DOHH2 (cell line): ENCODE results near the gene RNU5B-1.
A peak's percentile ranks its signal among the peaks of the same experiment; 100 is the strongest.

Experiments
- H3F3A ChIP-seq: fragments of 200-600 bp; sonication (generic), shearing (Covaris generic); 2 replicates; pipeline ENCODE4 v1.6.0; 2016; ENCODE audit warnings: antibody characterized with exemption, mild to moderate bottlenecking; ENCODE audit not compliant: control insufficient read depth, insufficient read depth
- H3K27ac ChIP-seq: fragments of 200-600 bp; sonication (generic); 2 replicates; pipeline ENCODE4 v1.5.1; 2014; ENCODE audit warnings: low read depth, mild to moderate bottlenecking, low read length, moderate library complexity
- H3K27me3 ChIP-seq: fragments of 200-600 bp; sonication (generic); 2 replicates; pipeline ENCODE4 v1.6.1; 2014; ENCODE audit warnings: mild to moderate bottlenecking, low read length, mixed read lengths; ENCODE audit not compliant: control insufficient read depth
- H3K36me3 ChIP-seq: fragments of 200-600 bp; sonication (generic); 2 replicates; pipeline ENCODE4 v1.6.1; 2014; ENCODE audit warnings: mild to moderate bottlenecking, low read length, moderate library complexity, mixed read lengths; ENCODE audit not compliant: control insufficient read depth
- H3K4me1 ChIP-seq: fragments of 200-600 bp; sonication (generic); 2 replicates; pipeline ENCODE4 v1.6.1; 2014; ENCODE audit warnings: mild to moderate bottlenecking, low read length, mixed read lengths; ENCODE audit not compliant: control insufficient read depth
- H3K4me2 ChIP-seq: fragments of 200-600 bp; sonication (generic); 2 replicates; pipeline ENCODE4 v1.6.0; 2014; ENCODE audit warnings: mild to moderate bottlenecking, low read length, moderate library complexity
- H3K4me3 ChIP-seq: fragments of 200-600 bp; sonication (generic); 2 replicates; pipeline ENCODE4 v1.5.1; 2014; ENCODE audit warnings: mild to moderate bottlenecking, low read length, mixed read lengths
- H3K79me2 ChIP-seq: fragments of 200-600 bp; sonication (generic); 2 replicates; pipeline ENCODE4 v1.6.1; 2014; ENCODE audit warnings: mild to moderate bottlenecking, low read length, mixed read lengths; ENCODE audit not compliant: control insufficient read depth
- H3K9me2 ChIP-seq: fragments of 200-600 bp; sonication (generic); replicated peaks from 2 replicates; pipeline ENCODE4 v1.6.1; 2014; ENCODE audit warnings: mild to moderate bottlenecking, low read length, mixed read lengths; ENCODE audit not compliant: control insufficient read depth
- H3K9me3 ChIP-seq: fragments of 200-600 bp; sonication (generic); 2 replicates; pipeline ENCODE4 v1.6.1; 2014; ENCODE audit warnings: antibody characterized with exemption, low read length, mixed read lengths; ENCODE audit not compliant: control insufficient read depth, insufficient read depth
- H4K20me1 ChIP-seq: fragments of 200-600 bp; sonication (generic); 2 replicates; pipeline ENCODE4 v1.6.0; 2014; ENCODE audit warnings: low read depth, mild to moderate bottlenecking, antibody characterized with exemption, low read length, moderate library complexity; ENCODE audit not compliant: control insufficient read depth, insufficient read depth
- CTCF ChIP-seq: fragments of 200-600 bp; sonication (generic); IDR thresholded peaks from one replicate; pipeline ENCODE4 v1.5.1; 2014; ENCODE audit warnings: antibody characterized with exemption, mild to moderate bottlenecking, low read depth, low read length; ENCODE audit not compliant: poor library complexity, severe bottlenecking
- EZH2phosphoT487 ChIP-seq: fragments of 200-600 bp; sonication (generic); IDR thresholded peaks from 2 replicates; pipeline ENCODE4 v1.6.1; 2017; ENCODE audit warnings: borderline replicate concordance, mild to moderate bottlenecking, antibody characterized with exemption, low read length, moderate library complexity, mixed read lengths

Gene RNU5B-1

GRCh38 chr15:65339920-65340319 is 35.4 kb downstream of the RNU5B-1 start:
- Histone ChIP-seq H3K9me3 (no peaks in the 10 kb centered on the region), H3K4me2 (peak overlapping the region; percentile 45), H3K27ac (no peak overlapping the region)

GRCh38 chr15:65342493-65342892 is 38.0 kb downstream of the RNU5B-1 start:
- Histone ChIP-seq H3K4me3 (no peak overlapping the region), H3K27me3 (peaks cover 31% of the 10 kb centered on the region), H3K4me2 (no peak overlapping the region), H3K27ac (no peak overlapping the region), H3K9me2 (no peaks in the 10 kb centered on the region), H4K20me1 (no peaks in the 10 kb centered on the region), H3K79me2 (no peaks in the 10 kb centered on the region), H3F3A (no peaks in the 10 kb centered on the region), H3K9me3 (no peaks in the 10 kb centered on the region), H3K36me3 (no peaks in the 10 kb centered on the region), H3K4me1 (peaks cover 25% of the 10 kb centered on the region)
- TF ChIP-seq CTCF (no peak), EZH2phosphoT487 (no peak)

More at GRCh38 chr15:65339920-65340319, 35.4 kb downstream of the RNU5B-1 start:
- Histone ChIP-seq H3F3A (0 out of 2 replicates have a peak, but pooled peaks cover 5% of the 10 kb centered on the region), H3K4me3 (no peak overlapping the region), H3K27me3 (peaks cover 21% of the 10 kb centered on the region), H3K9me2 (no peaks in the 10 kb centered on the region), H3K79me2 (no peaks in the 10 kb centered on the region), H3K36me3 (no peaks in the 10 kb centered on the region), H3K4me1 (peaks cover 42% of the 10 kb centered on the region), H4K20me1 (no peaks in the 10 kb centered on the region)
- no peak for TF ChIP-seq CTCF
- no peak for TF ChIP-seq EZH2phosphoT487

- Histone ChIP-seq H3K4me2 (no peak overlapping the region), H3K9me3 (no peaks in the 10 kb centered on the region), H4K20me1 (no peaks in the 10 kb centered on the region), H3K9me2 (no peaks in the 10 kb centered on the region), H3K36me3 (no peaks in the 10 kb centered on the region), H3K79me2 (no peaks in the 10 kb centered on the region), H3F3A (no peaks in the 10 kb centered on the region), H3K4me3 (no peak overlapping the region), H3K27me3 (peaks cover 31% of the 10 kb centered on the region), H3K4me1 (peaks cover 16% of the 10 kb centered on the region), H3K27ac (no peak overlapping the region)
- TF ChIP-seq EZH2phosphoT487 (no peak), CTCF (no peak)
Measured at GRCh38 chr15:65343374-65343981, 39.0 kb downstream of the RNU5B-1 start.
